NCI-H1930 (cell line): ENCODE measurements around the gene RBBP4.
"Not testable (repeated sequence)": the region's sequence is repeated elsewhere in the genome, so short reads cannot be mapped to it uniquely, and the experiment has no call there.

Source experiments
- DNase-seq, 2 experiments: peaks; one replicate each; lab custom pipeline; 2025; lab: John Stamatoyannopoulos, UW

Gene RBBP4

DNA sequence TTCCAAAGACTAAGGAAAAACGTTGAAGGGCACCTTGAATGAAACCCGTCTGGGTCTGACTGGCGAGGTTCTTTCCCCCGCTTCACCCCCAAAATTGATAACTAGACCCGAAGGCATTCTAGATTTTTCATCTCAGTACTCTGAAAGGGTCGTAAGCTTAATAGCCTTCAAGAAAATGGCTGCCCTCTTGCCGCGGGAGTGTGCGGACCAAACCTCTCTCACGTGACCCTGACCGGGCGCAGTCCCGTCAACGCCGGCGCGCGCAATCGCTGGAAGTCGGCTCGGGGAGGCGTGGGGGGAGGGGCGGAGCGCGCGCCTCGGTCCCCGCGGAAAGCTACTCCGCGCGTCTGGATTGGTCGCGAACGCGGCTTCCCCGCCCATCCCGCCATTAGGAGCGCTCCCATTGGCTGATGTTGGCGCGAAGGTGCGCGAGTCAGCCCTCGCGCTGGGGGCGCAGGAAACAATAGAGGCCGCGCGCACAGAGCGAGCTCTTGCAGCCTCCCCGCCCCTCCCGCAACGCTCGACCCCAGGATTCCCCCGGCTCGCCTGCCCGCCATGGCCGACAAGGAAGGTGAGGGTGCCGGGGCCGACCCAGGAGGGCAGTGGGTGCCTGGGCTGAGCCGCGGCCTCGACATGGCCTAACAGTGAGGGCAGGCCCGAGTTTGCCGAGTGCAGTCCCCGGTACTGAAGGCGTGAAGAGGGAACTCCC, at the start of gene RBBP4:
Gene RBBP4, plus strand, starts transcription at position 457 of the 709 bp plus-strand sequence. Its CDS starts 99 bp downstream, at position 556.
- DNase-seq: peak; percentile 94 to 98

DNA sequence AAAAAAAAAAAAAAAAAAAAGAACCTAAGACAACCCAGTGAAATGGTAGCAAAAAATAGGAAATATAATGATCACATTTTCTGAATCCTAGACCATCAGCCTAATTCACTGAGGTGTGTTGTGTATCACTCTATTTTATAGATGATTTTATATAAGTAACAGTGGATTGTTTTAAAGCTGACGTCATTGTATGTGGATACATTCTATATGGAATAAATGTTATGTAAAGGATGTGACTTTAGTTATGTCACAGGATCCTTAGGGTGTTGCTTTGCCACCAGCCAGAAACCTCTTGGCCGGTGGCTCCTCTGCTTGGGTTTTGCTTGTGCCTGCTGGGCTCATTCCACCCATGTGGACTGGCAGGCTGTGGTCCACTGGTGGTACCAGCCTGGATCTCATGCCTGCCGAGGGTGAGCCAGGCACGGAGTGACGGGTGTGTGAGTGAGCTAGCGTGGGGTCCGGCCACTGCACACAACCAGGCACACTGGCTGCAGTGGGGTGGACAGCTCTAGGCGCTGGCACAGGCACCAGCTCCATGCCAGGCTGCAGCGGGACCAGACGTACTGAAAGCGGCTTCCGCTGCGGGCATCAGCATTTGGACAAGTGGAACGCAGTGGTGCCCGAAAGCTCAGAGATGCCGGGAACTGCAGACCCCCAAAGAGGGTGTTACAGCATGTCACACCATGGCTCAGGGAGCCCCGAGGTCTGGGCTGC, 45.1 kb upstream of the RBBP4 start:
- DNase-seq: no peak

DNA sequence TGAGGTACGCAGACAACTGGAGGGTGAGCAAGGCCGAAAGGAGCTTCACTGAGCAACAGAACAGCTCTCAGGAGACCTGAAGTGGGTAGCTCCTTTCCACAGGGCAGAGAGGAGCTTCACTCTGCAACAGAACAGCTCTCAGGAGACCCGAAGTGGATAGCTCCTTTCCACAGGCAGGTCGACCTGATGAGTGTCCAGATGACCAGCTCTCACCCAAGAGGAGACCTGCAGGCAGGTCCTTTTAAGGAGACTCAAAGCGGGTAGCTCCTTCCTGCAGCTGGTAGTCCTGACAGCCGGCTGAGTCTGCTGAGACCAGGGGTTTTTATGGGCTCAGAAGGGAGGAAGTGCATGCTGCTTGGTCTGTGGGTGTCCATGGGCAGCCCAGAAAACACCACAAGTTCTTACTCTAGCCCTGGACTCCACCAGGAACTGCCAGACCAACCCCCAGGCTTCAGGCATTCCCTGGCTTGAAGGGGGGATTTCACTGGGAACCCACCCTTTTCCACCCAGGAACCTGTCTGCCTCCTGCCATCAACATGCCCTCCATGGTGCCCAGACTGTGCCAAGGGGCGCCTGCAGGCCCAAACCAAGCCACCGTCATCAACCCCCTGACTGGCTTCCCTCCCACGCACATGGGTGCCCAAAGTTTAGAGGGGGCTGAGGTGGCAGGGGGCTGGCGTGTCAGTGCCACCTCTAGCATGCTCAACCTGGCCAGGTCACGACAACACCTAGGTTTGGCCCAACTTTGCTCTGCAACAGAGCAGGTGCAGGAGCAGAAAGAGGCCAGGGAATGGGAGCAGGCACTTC, 44.2 kb upstream of the RBBP4 start:
- DNase-seq: no peak

- no peak for DNase-seq
Observed at GRCh38 chr1:32609180-32609579, 41.8 kb upstream of the RBBP4 start.

GRCh38 chr1:32611859-32612188, 39.2 kb upstream of the RBBP4 start:
- no peak for DNase-seq

GRCh38 chr1:32612189-32612881, 38.7 kb upstream of the RBBP4 start:
- peak; percentile 85 for DNase-seq

GRCh38 chr1:32613472-32613871, 37.5 kb upstream of the RBBP4 start:
- no peak for DNase-seq

DNA sequence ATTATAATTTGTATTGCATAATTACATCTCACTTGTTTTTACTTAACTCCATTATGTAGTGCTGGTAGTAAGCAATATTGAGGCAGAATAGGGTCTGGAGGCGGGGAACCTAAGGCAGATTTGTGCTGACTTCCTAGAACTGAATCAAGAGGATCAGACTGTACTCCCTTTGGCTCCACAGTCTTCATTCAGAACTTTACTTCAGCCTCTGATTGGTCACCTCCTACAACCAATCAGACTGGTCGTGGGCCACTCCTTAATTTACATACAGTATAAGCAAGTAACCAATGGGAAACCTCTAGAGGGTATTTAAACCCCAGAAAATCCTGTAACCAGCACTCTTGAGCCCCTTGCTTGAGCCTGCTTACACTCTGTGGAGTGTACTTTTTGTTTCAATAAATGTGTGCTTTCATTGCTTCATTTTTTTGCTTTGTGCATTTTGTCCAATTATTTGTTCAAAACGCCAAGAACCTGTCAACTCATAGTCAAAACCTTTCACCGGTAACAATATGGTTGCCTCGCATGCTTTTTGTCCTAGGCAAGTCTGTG, 32.3 kb upstream of the RBBP4 start:
- DNase-seq: no peak

DNA sequence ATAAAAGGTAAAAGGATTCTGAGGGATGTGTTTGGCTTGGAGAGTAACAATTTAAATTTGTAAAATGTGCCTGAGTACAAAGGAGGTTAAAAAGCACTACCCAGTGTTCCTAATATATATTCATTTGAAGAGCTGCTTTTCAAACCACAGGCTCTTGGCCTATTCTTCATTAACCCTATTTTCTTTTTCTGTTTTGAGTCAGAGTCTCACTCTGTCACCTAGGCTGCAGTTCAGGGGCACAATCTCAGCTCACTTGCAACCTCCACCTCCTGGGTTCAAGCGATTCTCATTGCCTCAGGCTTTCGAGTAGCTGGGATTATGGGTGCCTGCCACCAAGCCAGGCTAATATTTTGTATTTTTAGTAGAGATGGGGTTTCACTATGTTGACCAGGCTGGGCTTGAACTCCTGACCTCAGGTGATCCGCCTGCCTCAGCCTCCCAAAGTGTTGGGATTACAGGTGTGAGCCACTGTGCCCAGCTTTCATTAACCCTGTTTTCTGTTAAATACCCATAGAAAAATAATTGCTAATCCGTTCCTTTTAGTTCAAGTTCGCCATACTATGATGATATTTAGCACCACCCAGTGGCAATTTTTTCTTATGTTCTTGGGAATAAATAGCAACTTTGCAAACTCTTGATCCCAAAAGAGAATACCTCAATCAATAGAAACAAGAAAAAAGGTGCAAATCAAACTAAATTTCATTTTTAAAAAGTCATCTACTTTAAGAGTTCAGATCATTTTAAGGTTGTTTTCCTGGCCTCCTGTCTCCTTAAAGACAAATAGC, 31.1 kb upstream of the RBBP4 start:
- DNase-seq: no peak

DNA sequence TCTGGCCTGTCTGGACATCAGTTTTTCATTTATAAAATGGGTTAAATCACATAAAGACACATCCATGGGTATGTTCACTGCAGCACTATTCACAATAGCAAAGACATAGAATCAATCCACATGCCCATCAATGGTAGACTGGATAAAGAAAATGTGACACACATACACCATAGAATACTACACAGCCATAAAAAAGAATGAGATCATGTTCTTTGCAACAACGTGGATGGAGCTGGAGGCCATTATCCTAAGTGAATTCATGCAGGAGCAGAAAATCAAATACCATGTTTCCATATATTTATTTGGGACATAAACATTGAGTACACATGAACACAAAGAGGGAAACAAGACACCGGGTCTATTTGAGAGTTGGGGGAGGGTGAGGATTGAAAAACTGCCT, 28.8 kb upstream of the RBBP4 start:
- DNase-seq: no peak

GRCh38 chr1:32622806-32623681, 28.0 kb upstream of the RBBP4 start:
- DNase-seq: no peak

GRCh38 chr1:32623775-32624174, 27.2 kb upstream of the RBBP4 start:
- no peak for DNase-seq

DNA sequence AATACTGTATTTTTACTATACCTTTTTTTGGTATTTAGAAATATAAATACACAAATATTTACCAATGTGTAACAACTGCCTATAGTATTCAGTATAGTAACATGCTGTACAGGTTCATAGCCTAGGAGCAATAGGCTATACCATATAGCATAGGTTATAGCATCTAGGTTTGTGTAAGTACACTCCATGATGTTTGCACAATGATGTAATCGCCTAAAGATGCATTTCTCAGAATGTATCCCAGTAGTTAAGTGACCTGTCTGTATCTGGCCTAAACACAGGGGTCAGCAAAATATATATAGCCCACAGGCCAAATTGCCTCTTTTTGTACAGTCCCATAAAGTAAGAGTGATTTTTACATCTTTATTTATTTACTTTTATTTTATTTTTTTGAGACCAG, 24.8 kb upstream of the RBBP4 start:
- DNase-seq: no peak

DNA sequence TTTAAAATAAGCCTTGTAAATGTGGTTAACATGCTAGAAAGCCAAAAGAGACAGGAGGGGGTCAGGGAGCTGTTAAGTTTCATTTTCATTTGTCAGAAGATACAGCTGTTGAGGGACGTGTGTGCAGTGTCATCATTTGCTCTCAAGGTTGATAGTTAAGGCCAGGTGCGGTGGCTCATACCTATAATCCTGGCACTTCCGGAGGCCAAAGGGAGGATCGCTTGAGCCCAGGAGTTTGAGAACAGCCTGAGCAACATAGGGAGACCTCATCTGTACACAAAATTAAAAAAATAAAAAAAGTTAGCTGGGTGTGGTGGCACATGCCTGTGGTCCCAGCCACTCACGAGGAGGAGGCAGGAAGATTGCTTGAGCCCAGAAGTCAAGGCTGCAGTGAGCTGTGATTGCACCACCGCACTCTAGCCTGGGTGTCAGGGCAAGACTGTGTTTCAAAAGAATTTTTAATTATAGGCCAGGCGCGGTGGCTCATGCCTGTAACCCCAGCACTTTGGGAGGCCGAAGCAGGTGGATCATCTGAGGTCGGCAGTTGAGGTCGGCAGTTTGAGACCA, 23.3 kb upstream of the RBBP4 start:
- no peak for DNase-seq

DNA sequence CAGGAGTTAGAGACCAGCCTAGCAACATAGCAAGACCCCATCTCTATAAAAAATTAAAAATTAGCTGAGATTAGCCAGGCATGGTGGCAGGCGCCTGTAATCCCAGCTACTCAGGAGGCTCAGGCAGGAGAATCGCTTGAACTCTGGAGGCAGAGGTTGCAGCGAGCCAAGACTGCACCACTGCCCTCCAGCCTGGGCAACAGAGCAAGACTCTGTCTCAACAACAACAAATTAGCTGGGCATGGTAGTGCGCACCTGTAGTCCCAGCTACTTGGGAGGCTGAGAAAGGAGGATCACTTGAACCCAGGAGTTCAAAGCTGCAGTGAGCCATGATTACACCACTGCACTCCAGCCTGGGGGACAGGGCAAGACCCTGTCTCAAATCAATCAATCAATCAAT, 20.8 kb upstream of the RBBP4 start:
- DNase-seq: not testable (repeated sequence)

DNA sequence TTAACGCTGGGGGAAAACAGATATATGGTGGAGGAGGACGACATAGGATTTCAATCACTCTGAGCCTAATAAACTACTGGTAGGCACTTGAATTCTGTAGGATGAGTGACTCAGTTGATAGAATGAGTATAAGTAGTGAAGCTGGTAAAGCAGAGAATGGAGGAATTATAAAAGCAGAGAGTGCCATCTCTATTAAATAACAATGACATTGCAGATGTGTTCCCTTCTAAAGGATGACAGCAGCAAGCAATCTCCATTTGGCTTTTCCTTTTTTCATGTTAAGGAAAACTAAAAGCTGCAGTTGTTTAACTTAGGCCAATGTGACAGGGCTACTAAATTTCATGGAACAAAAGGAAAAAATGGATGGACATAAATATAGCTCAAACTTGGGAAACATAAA, 18.2 kb upstream of the RBBP4 start:
- no peak for DNase-seq

DNA sequence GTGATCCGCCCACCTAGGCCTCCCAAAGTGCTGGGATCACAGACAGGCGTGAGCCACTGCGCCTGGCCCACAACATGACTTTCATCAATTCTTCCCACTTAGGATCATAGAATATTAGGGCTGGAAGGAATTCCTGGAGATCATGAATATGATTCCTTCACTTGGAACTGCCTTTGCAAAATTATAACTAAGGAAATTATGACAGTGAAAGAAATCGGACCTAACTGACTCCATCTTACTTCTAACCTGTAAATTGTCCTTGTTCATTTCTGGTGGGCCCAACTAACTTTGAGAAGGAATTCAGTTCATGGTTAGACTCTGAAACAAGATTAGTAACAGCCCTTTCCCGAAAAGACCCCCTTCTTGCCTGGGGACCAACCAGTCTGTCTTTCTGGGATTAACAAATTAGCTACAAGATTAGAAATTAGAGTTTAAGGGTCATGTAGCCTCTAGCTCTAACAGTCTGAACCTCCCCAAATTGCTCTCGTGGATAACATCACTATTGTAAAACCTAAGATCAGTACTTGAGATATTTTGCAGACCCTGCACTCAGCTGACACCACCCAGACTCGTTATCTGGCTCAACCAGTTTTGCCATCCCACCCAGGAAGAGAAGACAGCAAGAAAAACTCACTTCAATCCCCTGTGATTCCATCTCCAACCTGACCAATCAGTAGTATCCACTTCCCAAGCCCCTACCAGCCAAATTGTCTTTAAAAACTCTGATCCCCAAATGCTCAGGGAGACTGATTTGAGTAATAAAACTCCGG, 15.3 kb upstream of the RBBP4 start:
- DNase-seq: no peak

GRCh38 chr1:32636914-32637645, 13.9 kb upstream of the RBBP4 start:
- DNase-seq: no peak
